GM19193 (cell line): ENCODE results near the gene SBK3.

Source experiments
- POLR2A ChIP-seq: IDR thresholded peaks from 4 replicates; pipeline ENCODE4 v1.6.1; 2011; ENCODE audit not compliant: insufficient read depth, insufficient read length; ENCODE audit errors: extremely low read depth

SBK3 gene

DNA sequence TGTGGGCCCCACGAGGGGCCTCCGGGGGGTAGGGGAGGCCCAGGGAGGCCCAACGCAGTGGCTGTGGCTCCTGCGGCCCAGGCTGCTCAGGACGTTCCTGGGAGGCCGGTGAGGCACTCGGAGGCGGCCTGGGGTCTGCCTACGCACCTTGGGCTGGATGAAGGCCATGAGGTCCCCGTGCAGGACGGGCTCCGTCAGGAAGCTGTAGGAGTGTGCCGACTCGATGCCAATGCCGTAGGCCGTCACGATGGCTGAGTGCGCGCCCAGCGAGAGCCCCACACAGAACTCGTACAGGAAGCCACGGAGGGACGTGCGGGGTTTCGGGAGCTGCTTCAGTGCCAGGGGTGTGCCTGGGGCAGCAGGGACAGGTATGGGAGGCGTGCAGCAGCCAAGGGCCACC, 14.3 kb downstream of the SBK3 start:
- TF ChIP-seq POLR2A, result no peak

DNA sequence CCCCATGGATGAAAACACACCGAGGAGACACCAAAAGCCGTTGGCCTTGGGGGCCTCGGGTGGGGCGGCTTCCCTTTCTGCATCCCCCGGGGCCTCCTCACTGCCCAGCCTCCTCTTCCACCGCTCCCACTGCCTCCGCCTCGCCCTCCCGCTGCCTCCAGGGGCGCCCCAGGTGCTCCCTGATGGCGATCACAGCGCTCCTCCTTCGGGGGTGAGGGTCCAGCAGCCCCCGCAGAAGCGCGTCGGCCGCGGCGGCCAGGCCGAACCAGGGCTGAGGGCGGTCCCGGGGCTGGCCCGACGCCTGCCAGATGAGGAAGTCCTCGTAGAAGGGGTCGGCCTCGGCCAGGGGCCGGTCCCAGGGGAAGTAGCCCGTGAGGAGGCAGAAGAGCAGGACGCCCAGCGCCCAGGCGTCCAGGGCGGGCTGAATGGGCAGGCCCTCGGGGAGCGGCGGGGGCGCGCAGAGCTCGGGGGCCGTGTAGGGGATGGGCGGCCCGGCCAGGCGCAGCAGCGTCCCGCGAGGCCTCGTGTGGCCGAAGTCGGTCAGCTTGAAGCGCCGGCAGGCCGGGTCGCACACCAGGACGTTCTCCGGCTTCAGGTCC, 15.6 kb downstream of the SBK3 start:
- TF ChIP-seq POLR2A, result no peak

DNA sequence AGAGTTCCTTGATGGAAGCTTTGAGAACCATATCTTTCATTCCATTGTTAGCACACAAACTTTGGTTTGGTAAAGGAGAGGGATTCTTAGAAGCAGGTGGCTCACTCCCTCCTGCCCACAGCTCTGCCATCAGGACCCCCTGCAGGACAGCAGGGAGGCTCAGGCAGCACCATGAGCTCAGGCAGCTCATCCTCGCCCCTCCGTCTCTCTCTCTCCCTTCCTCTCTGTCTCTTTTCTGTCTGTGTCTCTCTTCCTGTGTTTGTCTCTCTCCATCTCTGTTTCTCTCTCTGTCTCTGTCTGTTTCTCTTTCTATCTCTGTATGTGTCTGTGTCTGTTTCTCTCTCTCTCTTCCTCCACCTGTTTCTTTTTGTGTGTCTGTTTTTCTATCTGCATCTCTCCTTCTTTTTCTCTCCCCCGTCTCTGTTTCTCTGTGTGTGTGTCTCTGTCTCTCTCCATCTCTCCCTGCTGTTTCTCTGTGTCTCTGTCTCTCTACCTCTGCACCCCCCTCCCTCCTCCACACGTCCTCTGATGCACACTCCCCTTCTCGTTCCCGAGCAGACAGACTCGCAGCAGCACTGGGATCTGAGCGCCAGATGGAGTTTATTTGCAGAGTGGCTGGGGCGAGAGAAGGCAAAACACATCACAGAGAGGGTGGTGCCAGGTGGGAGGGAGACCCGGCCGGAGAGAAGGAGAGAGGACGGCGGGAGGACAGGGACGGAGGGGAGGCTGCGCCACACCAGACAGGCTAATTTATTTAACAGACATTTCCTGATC, 17.1 kb downstream of the SBK3 start:
- no peak for TF ChIP-seq POLR2A

GRCh38 chr19:55527197-55528029, 17.9 kb downstream of the SBK3 start:
- TF ChIP-seq POLR2A, result no peak

GRCh38 chr19:55526216-55527196, 18.8 kb downstream of the SBK3 start:
- no peak for TF ChIP-seq POLR2A

GRCh38 chr19:55525289-55526101, 19.8 kb downstream of the SBK3 start:
- no peak for TF ChIP-seq POLR2A

- no peak for TF ChIP-seq POLR2A
Measured at GRCh38 chr19:55520691-55521292, 24.6 kb downstream of the SBK3 start.

GRCh38 chr19:55519451-55520311, 25.7 kb downstream of the SBK3 start:
- no peak for TF ChIP-seq POLR2A

- TF ChIP-seq POLR2A, result no peak
Measured at GRCh38 chr19:55516878-55517620, 28.3 kb downstream of the SBK3 start.

DNA sequence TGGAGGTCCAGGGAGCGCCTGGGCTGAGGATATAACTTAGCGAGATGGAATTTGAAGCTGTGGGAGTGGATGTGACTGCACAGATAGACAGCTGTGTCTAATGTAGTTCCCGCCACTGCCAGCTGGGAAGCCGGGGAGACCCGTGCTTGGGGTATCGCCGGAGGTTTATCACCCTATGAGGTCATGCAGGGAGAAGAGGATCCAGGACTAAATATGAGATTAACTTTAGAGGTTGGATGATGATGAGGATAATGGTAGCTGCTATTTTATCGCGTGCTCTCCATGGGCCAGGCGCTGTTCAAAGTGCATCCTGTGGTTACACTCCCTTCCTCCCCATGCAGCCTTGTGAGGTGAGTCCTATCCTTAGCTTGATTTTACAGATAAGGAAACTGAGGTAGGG, 37.2 kb downstream of the SBK3 start:
- TF ChIP-seq POLR2A, result no peak

DNA sequence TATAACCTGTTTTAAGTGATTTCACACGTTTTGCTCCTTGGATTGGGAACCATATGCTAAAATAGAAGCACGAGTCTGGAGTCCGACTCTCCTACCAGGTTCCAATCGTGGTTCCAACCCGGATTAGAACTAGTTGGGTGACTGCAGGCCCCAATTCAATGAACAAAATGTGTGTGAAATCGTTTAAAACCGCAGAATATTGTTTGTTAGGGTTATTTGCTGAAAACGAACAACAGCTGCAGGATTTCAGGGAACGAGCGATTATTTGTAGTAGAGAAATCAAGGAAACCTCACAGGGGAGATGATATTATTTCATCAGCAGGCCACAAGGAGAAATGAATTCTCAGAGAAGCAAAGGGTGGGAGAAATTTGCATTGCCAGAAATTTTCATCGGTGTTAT, 40.4 kb downstream of the SBK3 start:
- TF ChIP-seq POLR2A, result no peak

DNA sequence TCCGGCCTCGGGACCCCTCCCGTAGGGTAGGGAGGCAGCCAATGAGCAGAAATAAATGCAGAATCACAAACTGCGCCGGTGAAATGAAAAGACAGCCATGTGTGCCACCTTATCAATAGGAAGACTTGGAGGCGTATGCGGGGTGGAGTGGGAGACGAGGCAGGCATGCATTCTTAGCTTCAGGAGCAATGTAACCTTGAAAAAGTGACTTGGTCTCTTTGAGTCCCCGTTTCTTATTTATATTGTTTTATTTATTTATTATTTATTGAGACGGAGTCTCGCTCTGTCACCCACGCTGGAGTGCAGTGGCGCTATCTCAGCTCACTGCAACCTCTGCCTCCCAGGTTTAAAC, 41.1 kb downstream of the SBK3 start:
- no peak for TF ChIP-seq POLR2A
